ENCODE data around the gene UBE2J2.

GRCh38 chr1:1262071-1262470 is 11.6 kb downstream of the UBE2J2 start:
- TF ChIP-seq, protein P1, sequence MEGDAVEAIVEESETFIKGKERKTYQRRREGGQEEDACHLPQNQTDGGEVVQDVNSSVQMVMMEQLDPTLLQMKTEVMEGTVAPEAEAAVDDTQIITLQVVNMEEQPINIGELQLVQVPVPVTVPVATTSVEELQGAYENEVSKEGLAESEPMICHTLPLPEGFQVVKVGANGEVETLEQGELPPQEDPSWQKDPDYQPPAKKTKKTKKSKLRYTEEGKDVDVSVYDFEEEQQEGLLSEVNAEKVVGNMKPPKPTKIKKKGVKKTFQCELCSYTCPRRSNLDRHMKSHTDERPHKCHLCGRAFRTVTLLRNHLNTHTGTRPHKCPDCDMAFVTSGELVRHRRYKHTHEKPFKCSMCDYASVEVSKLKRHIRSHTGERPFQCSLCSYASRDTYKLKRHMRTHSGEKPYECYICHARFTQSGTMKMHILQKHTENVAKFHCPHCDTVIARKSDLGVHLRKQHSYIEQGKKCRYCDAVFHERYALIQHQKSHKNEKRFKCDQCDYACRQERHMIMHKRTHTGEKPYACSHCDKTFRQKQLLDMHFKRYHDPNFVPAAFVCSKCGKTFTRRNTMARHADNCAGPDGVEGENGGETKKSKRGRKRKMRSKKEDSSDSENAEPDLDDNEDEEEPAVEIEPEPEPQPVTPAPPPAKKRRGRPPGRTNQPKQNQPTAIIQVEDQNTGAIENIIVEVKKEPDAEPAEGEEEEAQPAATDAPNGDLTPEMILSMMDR (IDR thresholded peaks at IDR 0.05) = no peak
- TF ChIP-seq POLR2A (IDR thresholded peaks at IDR 0.05) = no peak
